ENCODE data around the gene APOBEC3A. TPM values are rescaled to one million over a fixed set of nuclear protein-coding genes. Genes with fewer than 3 reads are reported as not detected.

The APOBEC3A gene
- total and polyA plus RNA-seq, 2 of the 8 experiments (the other 6 are each of a cell fraction or from before 2014, with no cell fraction given), result not detected

- TF ChIP-seq CTCF (IDR thresholded peaks at IDR 0.05; ENCODE audit: control extremely low read depth in 1 of 3, insufficient read depth in 1 of 3, low read depth in 1 of 3, low read length in 3 of 3) (no peak), SP2 (IDR thresholded peaks at IDR 0.05; ENCODE audit: low read length) (no peak), CBX8 (IDR thresholded peaks at IDR 0.05; ENCODE audit: borderline replicate concordance, low read depth, low read length) (no peak), YY1 (IDR thresholded peaks at IDR 0.05; ENCODE audit: low read depth, low read length) (no peak)
Observed at GRCh38 chr22:38940811-38941384, 16.5 kb upstream of the APOBEC3A start (continued).
